ENCODE data around the gene PRSS56.

Gene PRSS56

GRCh38 chr2:232488721-232489300, 31.4 kb upstream of the PRSS56 start:
- no peak overlapping the region for H3K9ac ChIP-seq (ENCODE audit: low read length)
- no peaks in the 10 kb centered on the region for H3K36me3 ChIP-seq (ENCODE audit: insufficient read depth, low read length)
- no peaks in the 10 kb centered on the region for H3K9me3 ChIP-seq (ENCODE audit: low read length)
- peaks cover 10 to 54% of the 10 kb centered on the region in 2 donors for H3K27me3 ChIP-seq (ENCODE audit: control insufficient read depth in 1 of 2, insufficient read depth in 2 of 2, low read length in 2 of 2)
- H3K4me1 ChIP-seq (ENCODE audit: insufficient read depth, low read length) = no peaks in the 10 kb centered on the region
- no peak overlapping the region for H3K27ac ChIP-seq (ENCODE audit: low read depth, low read length)
- H3K4me3 ChIP-seq (ENCODE audit: low read depth in 1 of 2, low read length in 2 of 2) = no peak overlapping the region

- Histone ChIP-seq H3K4me3 (ENCODE audit: low read depth in 1 of 2, low read length in 2 of 2) (no peak overlapping the region), H3K27me3 (ENCODE audit: control insufficient read depth in 1 of 2, insufficient read depth in 2 of 2, low read length in 2 of 2) (peaks cover 6 to 45% of the 10 kb centered on the region in 2 donors), H3K36me3 (ENCODE audit: insufficient read depth, low read length) (no peaks in the 10 kb centered on the region), H3K9ac (ENCODE audit: low read length) (no peak overlapping the region), H3K27ac (ENCODE audit: low read depth, low read length) (no peak overlapping the region), H3K4me1 (ENCODE audit: insufficient read depth, low read length) (no peaks in the 10 kb centered on the region), H3K9me3 (ENCODE audit: low read length) (no peaks in the 10 kb centered on the region)
These were observed 30.5 kb upstream of the PRSS56 start for GRCh38 chr2:232489516-232490220.

- H3K9me3 ChIP-seq (ENCODE audit: low read length) = no peaks in the 10 kb centered on the region
- no peaks in the 10 kb centered on the region for H3K36me3 ChIP-seq (ENCODE audit: insufficient read depth, low read length)
- H3K27me3 ChIP-seq (ENCODE audit: control insufficient read depth in 1 of 2, insufficient read depth in 2 of 2, low read length in 2 of 2) = peaks cover 0 to 37% of the 10 kb centered on the region in 2 donors
- no peak overlapping the region for H3K27ac ChIP-seq (ENCODE audit: low read depth, low read length)
- H3K4me1 ChIP-seq (ENCODE audit: insufficient read depth, low read length) = no peaks in the 10 kb centered on the region
- no peak overlapping the region for H3K9ac ChIP-seq (ENCODE audit: low read length)
- H3K4me3 ChIP-seq (ENCODE audit: low read depth in 1 of 2, low read length in 2 of 2) = no peak overlapping the region
These were observed 29.7 kb upstream of the PRSS56 start for GRCh38 chr2:232490221-232491138.

- peaks cover 0 to 29% of the 10 kb centered on the region in 2 donors for H3K27me3 ChIP-seq (ENCODE audit: control insufficient read depth in 1 of 2, insufficient read depth in 2 of 2, low read length in 2 of 2)
- no peaks in the 10 kb centered on the region for H3K36me3 ChIP-seq (ENCODE audit: insufficient read depth, low read length)
- H3K9ac ChIP-seq (ENCODE audit: low read length) = no peak overlapping the region
- no peak overlapping the region for H3K4me3 ChIP-seq (ENCODE audit: low read depth in 1 of 2, low read length in 2 of 2)
- H3K27ac ChIP-seq (ENCODE audit: low read depth, low read length) = no peak overlapping the region
- H3K9me3 ChIP-seq (ENCODE audit: low read length) = no peaks in the 10 kb centered on the region
- no peaks in the 10 kb centered on the region for H3K4me1 ChIP-seq (ENCODE audit: insufficient read depth, low read length)
These were observed 28.9 kb upstream of the PRSS56 start for GRCh38 chr2:232491139-232491780.

GRCh38 chr2:232492236-232492848, 27.8 kb upstream of the PRSS56 start:
- H3K27ac ChIP-seq (ENCODE audit: low read depth, low read length) = no peak overlapping the region
- peaks cover 0 to 21% of the 10 kb centered on the region in 2 donors for H3K27me3 ChIP-seq (ENCODE audit: control insufficient read depth in 1 of 2, insufficient read depth in 2 of 2, low read length in 2 of 2)
- H3K9ac ChIP-seq (ENCODE audit: low read length) = no peak overlapping the region

GRCh38 chr2:232492963-232493700, 27.1 kb upstream of the PRSS56 start:
- Histone ChIP-seq H3K4me3 (ENCODE audit: low read depth in 1 of 2, low read length in 2 of 2) (no peak overlapping the region), H3K27ac (ENCODE audit: low read depth, low read length) (no peak overlapping the region), H3K9ac (ENCODE audit: low read length) (no peak overlapping the region), H3K27me3 (ENCODE audit: control insufficient read depth in 1 of 2, insufficient read depth in 2 of 2, low read length in 2 of 2) (peaks cover 0 to 17% of the 10 kb centered on the region in 2 donors), H3K4me1 (ENCODE audit: insufficient read depth, low read length) (no peaks in the 10 kb centered on the region), H3K36me3 (ENCODE audit: insufficient read depth, low read length) (no peaks in the 10 kb centered on the region), H3K9me3 (ENCODE audit: low read length) (no peaks in the 10 kb centered on the region)

More at GRCh38 chr2:232492236-232492848, 27.8 kb upstream of the PRSS56 start:
- Histone ChIP-seq H3K36me3 (ENCODE audit: insufficient read depth, low read length) (no peaks in the 10 kb centered on the region), H3K4me3 (ENCODE audit: low read depth in 1 of 2, low read length in 2 of 2) (no peak overlapping the region), H3K9me3 (ENCODE audit: low read length) (no peaks in the 10 kb centered on the region), H3K4me1 (ENCODE audit: insufficient read depth, low read length) (no peaks in the 10 kb centered on the region)

- Histone ChIP-seq H3K4me1 (ENCODE audit: insufficient read depth, low read length) (no peaks in the 10 kb centered on the region), H3K4me3 (ENCODE audit: low read depth in 1 of 2, low read length in 2 of 2) (no peak overlapping the region), H3K9me3 (ENCODE audit: low read length) (no peaks in the 10 kb centered on the region), H3K27ac (ENCODE audit: low read depth, low read length) (no peak overlapping the region), H3K9ac (ENCODE audit: low read length) (no peak overlapping the region), H3K27me3 (ENCODE audit: control insufficient read depth in 1 of 2, insufficient read depth in 2 of 2, low read length in 2 of 2) (peaks cover 0 to 9% of the 10 kb centered on the region in 2 donors), H3K36me3 (ENCODE audit: insufficient read depth, low read length) (no peaks in the 10 kb centered on the region)
These were observed 26.3 kb upstream of the PRSS56 start for GRCh38 chr2:232493701-232494474.

GRCh38 chr2:232494542-232494941, 25.6 kb upstream of the PRSS56 start:
- Histone ChIP-seq H3K4me3 (ENCODE audit: low read depth in 1 of 2, low read length in 2 of 2) (no peak overlapping the region), H3K27me3 (ENCODE audit: control insufficient read depth in 1 of 2, insufficient read depth in 2 of 2, low read length in 2 of 2) (peaks cover 0 to 8% of the 10 kb centered on the region in 2 donors), H3K27ac (ENCODE audit: low read depth, low read length) (no peak overlapping the region), H3K36me3 (ENCODE audit: insufficient read depth, low read length) (no peaks in the 10 kb centered on the region), H3K9me3 (ENCODE audit: low read length) (no peaks in the 10 kb centered on the region), H3K9ac (ENCODE audit: low read length) (no peak overlapping the region), H3K4me1 (ENCODE audit: insufficient read depth, low read length) (no peaks in the 10 kb centered on the region)

GRCh38 chr2:232495292-232495691, 24.9 kb upstream of the PRSS56 start:
- no peak overlapping the region for H3K27ac ChIP-seq (ENCODE audit: low read depth, low read length)
- no peaks in the 10 kb centered on the region for H3K4me1 ChIP-seq (ENCODE audit: insufficient read depth, low read length)
- H3K36me3 ChIP-seq (ENCODE audit: insufficient read depth, low read length) = no peaks in the 10 kb centered on the region
- no peak overlapping the region for H3K4me3 ChIP-seq (ENCODE audit: low read depth in 1 of 2, low read length in 2 of 2)
- no peaks in the 10 kb centered on the region for H3K9me3 ChIP-seq (ENCODE audit: low read length)
- peaks cover 0 to 3% of the 10 kb centered on the region in 2 donors for H3K27me3 ChIP-seq (ENCODE audit: control insufficient read depth in 1 of 2, insufficient read depth in 2 of 2, low read length in 2 of 2)
- H3K9ac ChIP-seq (ENCODE audit: low read length) = no peak overlapping the region

All from muscle layer of colon (tissue), 2 donors.